Brain microvascular endothelial cell (primary cell): ENCODE data around the gene EIF2D.

Experiments used
- DNase-seq: peaks from one replicate; pipeline ENCODE4 v3.0.0-alpha.2; 2020
- H3K27ac ChIP-seq: fragments of 250-450 bp; sonication (Bioruptor Pico); 2 replicates; pipeline ENCODE4 v1.5.1; 2020; ENCODE audit warnings: mild to moderate bottlenecking, moderate library complexity
- H3K27me3 ChIP-seq: fragments of 250-450 bp; sonication (Bioruptor Pico); replicated peaks from 2 replicates; pipeline ENCODE4 v1.5.1; 2020; ENCODE audit warnings: mild to moderate bottlenecking
- H3K36me3 ChIP-seq: fragments of 250-450 bp; sonication (Bioruptor Pico); replicated peaks from 2 replicates; pipeline ENCODE4 v1.5.1; 2020; ENCODE audit warnings: mild to moderate bottlenecking
- H3K4me3 ChIP-seq: 2 replicates; pipeline ENCODE4 v1.5.1; 2011; ENCODE audit warnings: low read depth, mild to moderate bottlenecking, control low read depth, low read length, moderate library complexity
- CTCF ChIP-seq: IDR thresholded peaks from 2 replicates; pipeline ENCODE4 v1.5.1; 2011; ENCODE audit warnings: low read depth, mild to moderate bottlenecking, moderate library complexity, low read length, control low read depth, inconsistent platforms; ENCODE audit errors: missing control alignments
- in situ Hi-C: cut with HindIII; loops from 2 replicates; pipeline ENCODE4 v1.10.0; 2017; ENCODE audit warnings: low sequenced_read_pairs, low pct_ligation_motif_present

Gene EIF2D

DNA sequence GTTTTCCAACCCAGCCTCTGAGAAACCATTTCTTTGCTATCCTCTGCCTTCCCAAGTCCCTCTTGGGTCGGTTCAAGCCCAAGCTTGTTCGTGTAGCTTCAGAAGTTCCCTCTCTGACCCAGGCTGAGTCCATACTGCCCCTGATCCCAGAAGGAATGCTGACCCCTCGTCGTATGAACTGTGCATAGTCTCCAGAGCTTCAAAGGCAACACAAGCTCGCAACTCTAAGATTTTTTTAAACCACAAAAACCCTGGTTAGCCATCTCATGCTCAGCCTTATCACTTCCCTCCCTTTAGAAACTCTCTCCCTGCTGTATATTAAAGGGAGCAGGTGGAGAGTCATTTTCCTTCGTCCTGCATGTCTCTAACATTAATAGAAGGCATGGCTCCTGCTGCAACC lies 23.8 kb downstream of the EIF2D start:
- Histone ChIP-seq H3K4me3 (no peak overlapping the region), H3K27me3 (no peaks in the 10 kb centered on the region), H3K36me3 (peaks cover 13% of the 10 kb centered on the region), H3K27ac (peak overlapping the region; percentile 39)
- in situ Hi-C loops, result loop anchor here (25.0 kb wide), 1 partner anchor 101 kb away; no protein-coding TSS in a partner anchor
- peak; percentile 24 for DNase-seq
- no peak for TF ChIP-seq CTCF

DNA sequence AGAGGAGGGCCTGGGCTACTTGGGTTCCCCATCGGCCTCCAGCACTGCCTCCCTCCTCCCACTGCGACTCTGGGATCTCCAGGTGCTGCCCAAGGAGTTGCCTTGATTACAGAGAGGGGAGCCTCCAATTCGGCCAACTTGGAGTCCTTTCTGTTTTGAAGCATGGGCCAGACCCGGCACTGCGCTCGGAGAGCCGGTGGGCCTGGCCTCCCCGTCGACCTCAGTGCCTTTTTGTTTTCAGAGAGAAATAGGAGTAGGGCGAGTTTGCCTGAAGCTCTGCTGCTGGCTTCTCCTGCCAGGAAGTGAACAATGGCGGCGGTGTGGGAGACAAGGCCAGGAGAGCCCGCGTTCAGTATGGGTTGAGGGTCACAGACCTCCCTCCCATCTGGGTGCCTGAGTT lies 24.4 kb downstream of the EIF2D start:
- Histone ChIP-seq H3K4me3 (no peak overlapping the region), H3K27me3 (no peaks in the 10 kb centered on the region), H3K27ac (peak overlapping the region; percentile 39), H3K36me3 (peaks cover 10% of the 10 kb centered on the region)
- in situ Hi-C loops, result loop anchor here (25.0 kb wide), 1 partner anchor 101 kb away; no protein-coding TSS in a partner anchor
- no peak for TF ChIP-seq CTCF
- no peak for DNase-seq

- H3K27ac ChIP-seq, result no peak overlapping the region
- DNase-seq, result no peak
- no peak overlapping the region for H3K4me3 ChIP-seq
- H3K36me3 ChIP-seq, result peaks cover 2% of the 10 kb centered on the region
- TF ChIP-seq CTCF, result no peak
- no peaks in the 10 kb centered on the region for H3K27me3 ChIP-seq
- in situ Hi-C loops, result loop anchor here (25.0 kb wide), 1 partner anchor 99 kb away; no protein-coding TSS in a partner anchor
Measured at GRCh38 chr1:206586501-206587445, 25.5 kb downstream of the EIF2D start.

DNA sequence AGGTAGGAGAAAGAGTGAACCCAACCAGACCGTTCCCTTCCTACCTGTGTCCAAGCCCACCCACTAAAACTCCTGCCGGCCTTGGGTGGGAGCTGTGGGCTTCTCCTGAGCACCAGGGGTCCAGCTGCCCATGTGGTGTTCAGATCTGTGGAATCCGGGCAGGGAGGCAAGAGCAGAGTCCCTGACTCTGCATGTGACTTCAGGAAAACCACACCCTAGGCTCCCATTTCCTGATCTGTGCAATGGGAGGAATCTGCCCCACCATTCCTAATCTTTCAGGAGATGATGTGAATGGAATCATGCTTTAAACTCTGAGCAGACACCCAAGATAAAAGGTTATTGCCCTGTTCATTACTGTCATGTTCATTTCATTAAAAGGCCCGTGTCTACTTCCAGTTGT lies 27.6 kb downstream of the EIF2D start:
- no peak for TF ChIP-seq CTCF

DNA sequence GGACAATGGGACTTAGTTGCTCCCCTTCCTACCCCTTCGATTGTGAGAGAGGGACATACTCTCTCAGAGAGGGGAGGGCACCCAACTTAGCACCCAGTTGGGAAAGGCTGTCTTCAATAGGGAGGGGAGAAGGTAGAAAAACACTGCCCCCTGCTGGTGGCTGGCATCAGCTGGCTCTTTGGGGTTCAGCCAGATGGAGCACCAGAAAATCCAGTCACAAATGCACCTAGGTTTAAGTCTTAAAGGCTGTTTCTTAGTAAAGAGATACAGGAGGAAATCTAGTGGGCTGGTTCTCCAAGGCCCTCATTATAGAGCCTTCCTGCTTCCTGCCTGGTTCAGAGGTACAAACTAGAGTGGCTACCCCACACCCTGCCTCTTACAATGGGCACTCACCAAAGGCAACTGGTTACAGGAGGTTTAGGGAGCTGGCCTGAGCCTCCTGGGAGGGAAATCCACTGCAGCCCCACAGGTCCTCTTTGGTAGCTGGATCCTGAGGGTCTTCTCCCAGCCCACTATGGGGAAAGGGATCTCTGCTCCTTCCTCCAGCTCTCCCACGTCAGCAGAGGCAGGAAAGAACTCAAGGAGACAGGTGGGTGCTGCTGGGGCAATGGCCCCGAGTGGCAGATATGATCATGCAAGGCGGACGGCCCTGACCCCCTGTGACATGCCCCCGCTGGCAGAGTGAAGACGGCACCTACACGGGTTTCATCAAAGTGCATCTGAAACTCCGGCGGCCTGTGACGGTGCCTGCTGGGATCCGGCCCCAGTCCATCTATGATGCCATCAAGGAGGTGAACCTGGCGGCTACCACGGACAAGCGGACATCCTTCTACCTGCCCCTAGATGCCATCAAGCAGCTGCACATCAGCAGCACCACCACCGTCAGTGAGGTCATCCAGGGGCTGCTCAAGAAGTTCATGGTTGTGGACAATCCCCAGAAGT lies 28.3 kb downstream of the EIF2D start:
- no peak overlapping the region for H3K27ac ChIP-seq

More for the DNA sequence above, 27.6 kb downstream of the EIF2D start:
- Histone ChIP-seq H3K27ac (no peak overlapping the region), H3K36me3 (no peaks in the 10 kb centered on the region), H3K27me3 (no peaks in the 10 kb centered on the region), H3K4me3 (no peak overlapping the region)
- in situ Hi-C loops, result loop anchor here (25.0 kb wide), 1 partner anchor 97 kb away; no protein-coding TSS in a partner anchor
- DNase-seq, result no peak

More for the DNA sequence above, 28.3 kb downstream of the EIF2D start:
- peak; percentile 97 for TF ChIP-seq CTCF
- peak; percentile 68 for DNase-seq
- H3K4me3 ChIP-seq, result no peak overlapping the region
- no peaks in the 10 kb centered on the region for H3K27me3 ChIP-seq
- no peaks in the 10 kb centered on the region for H3K36me3 ChIP-seq
- in situ Hi-C loops, result loop anchor here (25.0 kb wide), 1 partner anchor 97 kb away; no protein-coding TSS in a partner anchor
